ENCODE data around the gene ANKRD6.

The ANKRD6 gene

GRCh38 chr6:89462503-89462902 lies 29.6 kb downstream of the ANKRD6 start:
- DNase-seq (ENCODE audit: low read depth) = no peak
- no peak overlapping the region for H3K4me3 ChIP-seq (ENCODE audit: low read depth, low read length)

- no peak for DNase-seq (ENCODE audit: low read depth)
- H3K4me3 ChIP-seq (ENCODE audit: low read depth, low read length) = no peak overlapping the region
These were observed 31.3 kb downstream of the ANKRD6 start for GRCh38 chr6:89464295-89464694.

GRCh38 chr6:89467437-89467836 lies 34.5 kb downstream of the ANKRD6 start:
- H3K4me3 ChIP-seq (ENCODE audit: low read depth, low read length) = no peak overlapping the region
- no peak for DNase-seq (ENCODE audit: low read depth)

- H3K4me3 ChIP-seq (ENCODE audit: low read depth, low read length) = no peak overlapping the region
- DNase-seq (ENCODE audit: low read depth) = no peak
These were observed 36.0 kb downstream of the ANKRD6 start for GRCh38 chr6:89468998-89469397.

- no peak for DNase-seq (ENCODE audit: low read depth)
- no peak overlapping the region for H3K4me3 ChIP-seq (ENCODE audit: low read depth, low read length)
These were observed 38.4 kb downstream of the ANKRD6 start for GRCh38 chr6:89471287-89471867.

- no peak overlapping the region for H3K4me3 ChIP-seq (ENCODE audit: low read depth, low read length)
- DNase-seq (ENCODE audit: low read depth) = no peak
These were observed 42.1 kb downstream of the ANKRD6 start for GRCh38 chr6:89475101-89475500.

- H3K4me3 ChIP-seq (ENCODE audit: low read depth, low read length) = no peak overlapping the region
- peak; percentile 4 for DNase-seq (ENCODE audit: low read depth)
These were observed 42.7 kb downstream of the ANKRD6 start for GRCh38 chr6:89475634-89476033.

GRCh38 chr6:89479897-89480296 lies 46.9 kb downstream of the ANKRD6 start:
- no peak overlapping the region for H3K4me3 ChIP-seq (ENCODE audit: low read depth, low read length)
- no peak for DNase-seq (ENCODE audit: low read depth)

GRCh38 chr6:89481695-89482094 lies 48.7 kb downstream of the ANKRD6 start:
- DNase-seq (ENCODE audit: low read depth) = no peak
- H3K4me3 ChIP-seq (ENCODE audit: low read depth, low read length) = no peak overlapping the region

GRCh38 chr6:89482126-89482525 lies 49.2 kb downstream of the ANKRD6 start:
- no peak overlapping the region for H3K4me3 ChIP-seq (ENCODE audit: low read depth, low read length)
- DNase-seq (ENCODE audit: low read depth) = no peak

GRCh38 chr6:89483111-89483720 lies 50.3 kb downstream of the ANKRD6 start:
- no peak for DNase-seq (ENCODE audit: low read depth)
- H3K4me3 ChIP-seq (ENCODE audit: low read depth, low read length) = no peak overlapping the region

- DNase-seq (ENCODE audit: low read depth) = no peak
These were observed 52.4 kb downstream of the ANKRD6 start for GRCh38 chr6:89485320-89485719.

GRCh38 chr6:89487864-89488263 lies 54.9 kb downstream of the ANKRD6 start:
- H3K4me3 ChIP-seq (ENCODE audit: low read depth, low read length) = no peak overlapping the region
- no peak for DNase-seq (ENCODE audit: low read depth)

More at GRCh38 chr6:89485320-89485719, 52.4 kb downstream of the ANKRD6 start:
- no peak overlapping the region for H3K4me3 ChIP-seq (ENCODE audit: low read depth, low read length)

- H3K4me3 ChIP-seq (ENCODE audit: low read depth, low read length) = no peak overlapping the region
These were observed 55.5 kb downstream of the ANKRD6 start for GRCh38 chr6:89488438-89488837.

GRCh38 chr6:89489078-89489477 lies 56.1 kb downstream of the ANKRD6 start:
- no peak overlapping the region for H3K4me3 ChIP-seq (ENCODE audit: low read depth, low read length)
- no peak for DNase-seq (ENCODE audit: low read depth)

More at GRCh38 chr6:89488438-89488837, 55.5 kb downstream of the ANKRD6 start:
- DNase-seq (ENCODE audit: low read depth) = no peak

- no peak for DNase-seq (ENCODE audit: low read depth)
- H3K4me3 ChIP-seq (ENCODE audit: low read depth, low read length) = no peak overlapping the region
These were observed 59.2 kb downstream of the ANKRD6 start for GRCh38 chr6:89492025-89492640.

- no peak overlapping the region for H3K4me3 ChIP-seq (ENCODE audit: low read depth, low read length)
- DNase-seq (ENCODE audit: low read depth) = no peak
These were observed 61.3 kb downstream of the ANKRD6 start for GRCh38 chr6:89494131-89494793.

GRCh38 chr6:89495961-89496535 lies 63.1 kb downstream of the ANKRD6 start:
- no peak for DNase-seq (ENCODE audit: low read depth)
- H3K4me3 ChIP-seq (ENCODE audit: low read depth, low read length) = no peak overlapping the region

GRCh38 chr6:89500611-89501010 lies 67.7 kb downstream of the ANKRD6 start:
- no peak for DNase-seq (ENCODE audit: low read depth)
- H3K4me3 ChIP-seq (ENCODE audit: low read depth, low read length) = no peak overlapping the region

GRCh38 chr6:89501222-89501621 lies 68.3 kb downstream of the ANKRD6 start:
- H3K4me3 ChIP-seq (ENCODE audit: low read depth, low read length) = no peak overlapping the region
- no peak for DNase-seq (ENCODE audit: low read depth)
